ENCODE measurements around the gene ISL2. TPM values are rescaled to one million over a fixed set of nuclear protein-coding genes. Genes with fewer than 3 reads are reported as not detected.
A peak's percentile ranks its signal among the peaks of the same experiment; 100 is the strongest.

Gene ISL2
- total and polyA plus RNA-seq, 2 of the 13 experiments (the other 11 are each of a cell fraction or from before 2014, with no cell fraction given), result 4.3 to 5.1 TPM

DNA sequence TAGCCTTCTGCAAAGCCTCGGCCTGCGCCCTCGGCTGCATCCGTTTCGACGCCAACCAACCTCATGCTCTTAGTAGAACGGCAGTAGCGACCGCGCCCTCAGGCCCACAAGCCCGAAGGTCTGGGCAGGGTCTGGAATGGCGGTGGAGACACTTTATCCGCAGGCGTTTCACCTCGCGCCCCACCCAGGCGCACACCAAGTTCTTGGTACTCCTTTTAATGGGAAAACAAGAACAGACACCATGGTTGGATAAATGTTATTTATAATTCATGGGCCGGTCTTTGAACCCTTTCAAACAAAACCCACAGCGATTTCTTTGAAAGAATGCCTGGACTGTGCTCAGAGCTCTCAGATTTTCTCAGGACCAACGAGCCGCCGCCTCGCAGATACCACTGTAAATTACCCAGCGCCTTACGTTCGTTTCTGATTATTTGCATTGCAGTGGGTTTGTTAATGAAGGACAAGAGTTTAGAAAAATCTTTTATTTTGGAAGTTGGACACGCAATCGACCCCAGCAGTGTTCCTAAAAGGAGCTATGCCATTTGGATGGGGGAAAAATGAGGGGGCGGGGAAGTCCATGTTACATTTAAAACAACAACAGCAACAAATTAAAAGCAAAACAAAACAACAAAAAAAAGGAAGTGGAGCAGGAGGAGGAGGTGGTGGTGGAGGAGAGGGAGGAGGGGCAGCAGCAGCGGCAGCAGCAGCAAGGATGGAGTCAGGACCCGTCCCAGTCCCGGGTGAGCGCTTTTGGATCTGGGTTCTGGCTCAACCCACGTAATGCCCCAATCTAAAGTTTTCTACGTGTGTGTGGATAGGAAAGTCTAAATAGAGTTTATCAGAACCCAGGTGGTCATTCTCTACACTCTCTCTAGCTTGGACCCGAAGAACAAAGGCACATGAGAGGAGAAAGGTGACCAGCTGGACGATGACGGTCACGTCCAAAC lies 993 bp upstream of the ISL2 start (continued):
- no peak for TF ChIP-seq ZNF788 (CRISPR knock-in tag; IDR thresholded peaks at IDR 0.05; ENCODE audit: borderline replicate concordance)
- TF ChIP-seq CENPX (CRISPR knock-in tag; IDR thresholded peaks at IDR 0.05), result no peak
- TF ChIP-seq ZNF761 (CRISPR knock-in tag; conservative IDR thresholded peaks at IDR 0.05), result no peak
- TF ChIP-seq, protein P1, sequence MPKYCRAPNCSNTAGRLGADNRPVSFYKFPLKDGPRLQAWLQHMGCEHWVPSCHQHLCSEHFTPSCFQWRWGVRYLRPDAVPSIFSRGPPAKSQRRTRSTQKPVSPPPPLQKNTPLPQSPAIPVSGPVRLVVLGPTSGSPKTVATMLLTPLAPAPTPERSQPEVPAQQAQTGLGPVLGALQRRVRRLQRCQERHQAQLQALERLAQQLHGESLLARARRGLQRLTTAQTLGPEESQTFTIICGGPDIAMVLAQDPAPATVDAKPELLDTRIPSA (CRISPR knock-in tag; IDR thresholded peaks at IDR 0.05; ENCODE audit: borderline replicate concordance), result 0 out of 2 replicates have a peak, but pooled peaks have one; percentile 4
- TF ChIP-seq SNAPC2 (CRISPR knock-in tag; IDR thresholded peaks at IDR 0.05), result no peak
- TF ChIP-seq, protein P2, sequence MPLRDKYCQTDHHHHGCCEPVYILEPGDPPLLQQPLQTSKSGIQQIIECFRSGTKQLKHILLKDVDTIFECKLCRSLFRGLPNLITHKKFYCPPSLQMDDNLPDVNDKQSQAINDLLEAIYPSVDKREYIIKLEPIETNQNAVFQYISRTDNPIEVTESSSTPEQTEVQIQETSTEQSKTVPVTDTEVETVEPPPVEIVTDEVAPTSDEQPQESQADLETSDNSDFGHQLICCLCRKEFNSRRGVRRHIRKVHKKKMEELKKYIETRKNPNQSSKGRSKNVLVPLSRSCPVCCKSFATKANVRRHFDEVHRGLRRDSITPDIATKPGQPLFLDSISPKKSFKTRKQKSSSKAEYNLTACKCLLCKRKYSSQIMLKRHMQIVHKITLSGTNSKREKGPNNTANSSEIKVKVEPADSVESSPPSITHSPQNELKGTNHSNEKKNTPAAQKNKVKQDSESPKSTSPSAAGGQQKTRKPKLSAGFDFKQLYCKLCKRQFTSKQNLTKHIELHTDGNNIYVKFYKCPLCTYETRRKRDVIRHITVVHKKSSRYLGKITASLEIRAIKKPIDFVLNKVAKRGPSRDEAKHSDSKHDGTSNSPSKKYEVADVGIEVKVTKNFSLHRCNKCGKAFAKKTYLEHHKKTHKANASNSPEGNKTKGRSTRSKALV (CRISPR knock-in tag; IDR thresholded peaks at IDR 0.05), result no peak
- no peak for TF ChIP-seq SYNCRIP (IDR thresholded peaks at IDR 0.05; ENCODE audit: insufficient read depth, low read depth, low read length)
- no peak for TF ChIP-seq PHB2 (IDR thresholded peaks at IDR 0.05; ENCODE audit: partially characterized antibody)
- TF ChIP-seq SP2 (CRISPR knock-in tag; IDR thresholded peaks at IDR 0.05), result no peak
- TF ChIP-seq, protein P3, sequence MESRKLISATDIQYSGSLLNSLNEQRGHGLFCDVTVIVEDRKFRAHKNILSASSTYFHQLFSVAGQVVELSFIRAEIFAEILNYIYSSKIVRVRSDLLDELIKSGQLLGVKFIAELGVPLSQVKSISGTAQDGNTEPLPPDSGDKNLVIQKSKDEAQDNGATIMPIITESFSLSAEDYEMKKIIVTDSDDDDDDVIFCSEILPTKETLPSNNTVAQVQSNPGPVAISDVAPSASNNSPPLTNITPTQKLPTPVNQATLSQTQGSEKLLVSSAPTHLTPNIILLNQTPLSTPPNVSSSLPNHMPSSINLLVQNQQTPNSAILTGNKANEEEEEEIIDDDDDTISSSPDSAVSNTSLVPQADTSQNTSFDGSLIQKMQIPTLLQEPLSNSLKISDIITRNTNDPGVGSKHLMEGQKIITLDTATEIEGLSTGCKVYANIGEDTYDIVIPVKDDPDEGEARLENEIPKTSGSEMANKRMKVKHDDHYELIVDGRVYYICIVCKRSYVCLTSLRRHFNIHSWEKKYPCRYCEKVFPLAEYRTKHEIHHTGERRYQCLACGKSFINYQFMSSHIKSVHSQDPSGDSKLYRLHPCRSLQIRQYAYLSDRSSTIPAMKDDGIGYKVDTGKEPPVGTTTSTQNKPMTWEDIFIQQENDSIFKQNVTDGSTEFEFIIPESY (CRISPR knock-in tag; IDR thresholded peaks at IDR 0.05), result peak; percentile 81
- no peak for TF ChIP-seq JUNB (CRISPR knock-in tag; IDR thresholded peaks at IDR 0.05; ENCODE audit: borderline replicate concordance)
- no peak for TF ChIP-seq ZNF619 (CRISPR knock-in tag; IDR thresholded peaks at IDR 0.05)
- TF ChIP-seq ZNF335 (CRISPR knock-in tag; IDR thresholded peaks at IDR 0.05), result no peak
- no peak for TF ChIP-seq ZNF180 (CRISPR knock-in tag; IDR thresholded peaks at IDR 0.05; ENCODE audit: borderline replicate concordance, low read depth)
- TF ChIP-seq AHR (CRISPR knock-in tag; IDR thresholded peaks at IDR 0.05), result no peak
- no peak for TF ChIP-seq ZNF333 (CRISPR knock-in tag; IDR thresholded peaks at IDR 0.05; ENCODE audit: borderline replicate concordance)
- TF ChIP-seq MLLT10 (CRISPR knock-in tag; IDR thresholded peaks at IDR 0.05), result no peak
- no peak for TF ChIP-seq RAD21 (CRISPR knock-in tag; IDR thresholded peaks at IDR 0.05)
- no peak for TF ChIP-seq TGIF2 (CRISPR knock-in tag; IDR thresholded peaks at IDR 0.05)
- TF ChIP-seq BORCS8-MEF2B (CRISPR knock-in tag; IDR thresholded peaks at IDR 0.05), result no peak
- TF ChIP-seq, protein P4, sequence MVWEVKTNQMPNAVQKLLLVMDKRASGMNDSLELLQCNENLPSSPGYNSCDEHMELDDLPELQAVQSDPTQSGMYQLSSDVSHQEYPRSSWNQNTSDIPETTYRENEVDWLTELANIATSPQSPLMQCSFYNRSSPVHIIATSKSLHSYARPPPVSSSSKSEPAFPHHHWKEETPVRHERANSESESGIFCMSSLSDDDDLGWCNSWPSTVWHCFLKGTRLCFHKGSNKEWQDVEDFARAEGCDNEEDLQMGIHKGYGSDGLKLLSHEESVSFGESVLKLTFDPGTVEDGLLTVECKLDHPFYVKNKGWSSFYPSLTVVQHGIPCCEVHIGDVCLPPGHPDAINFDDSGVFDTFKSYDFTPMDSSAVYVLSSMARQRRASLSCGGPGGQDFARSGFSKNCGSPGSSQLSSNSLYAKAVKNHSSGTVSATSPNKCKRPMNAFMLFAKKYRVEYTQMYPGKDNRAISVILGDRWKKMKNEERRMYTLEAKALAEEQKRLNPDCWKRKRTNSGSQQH (CRISPR knock-in tag; IDR thresholded peaks at IDR 0.05; ENCODE audit: low read depth), result no peak
- TF ChIP-seq ATRX (CRISPR knock-in tag; IDR thresholded peaks at IDR 0.05; ENCODE audit: borderline replicate concordance), result no peak
- TF ChIP-seq HOXA3 (CRISPR knock-in tag; IDR thresholded peaks at IDR 0.05), result 0 out of 2 replicates have a peak, but pooled peaks have one; percentile 24
- peak; percentile 38 for TF ChIP-seq AGO1 (IDR thresholded peaks at IDR 0.05; ENCODE audit: low read depth, low read length, poor library complexity, severe bottlenecking)
- TF ChIP-seq MED8 (CRISPR knock-in tag; IDR thresholded peaks at IDR 0.05; ENCODE audit: insufficient replicate concordance), result no peak
